GM19438 (cell line): ENCODE measurements around the gene ZNRD2.

Source experiments
- ATAC-seq: cut with Tn5 transposase; IDR thresholded peaks from one replicate; pipeline ENCODE4 v1.9.1; 2021; ENCODE audit warnings: low read depth; ENCODE audit not compliant: unreplicated experiment

Gene ZNRD2

GRCh38 chr11:65537620-65538231 is 32.6 kb upstream of the ZNRD2 start:
- no peak for ATAC-seq

DNA sequence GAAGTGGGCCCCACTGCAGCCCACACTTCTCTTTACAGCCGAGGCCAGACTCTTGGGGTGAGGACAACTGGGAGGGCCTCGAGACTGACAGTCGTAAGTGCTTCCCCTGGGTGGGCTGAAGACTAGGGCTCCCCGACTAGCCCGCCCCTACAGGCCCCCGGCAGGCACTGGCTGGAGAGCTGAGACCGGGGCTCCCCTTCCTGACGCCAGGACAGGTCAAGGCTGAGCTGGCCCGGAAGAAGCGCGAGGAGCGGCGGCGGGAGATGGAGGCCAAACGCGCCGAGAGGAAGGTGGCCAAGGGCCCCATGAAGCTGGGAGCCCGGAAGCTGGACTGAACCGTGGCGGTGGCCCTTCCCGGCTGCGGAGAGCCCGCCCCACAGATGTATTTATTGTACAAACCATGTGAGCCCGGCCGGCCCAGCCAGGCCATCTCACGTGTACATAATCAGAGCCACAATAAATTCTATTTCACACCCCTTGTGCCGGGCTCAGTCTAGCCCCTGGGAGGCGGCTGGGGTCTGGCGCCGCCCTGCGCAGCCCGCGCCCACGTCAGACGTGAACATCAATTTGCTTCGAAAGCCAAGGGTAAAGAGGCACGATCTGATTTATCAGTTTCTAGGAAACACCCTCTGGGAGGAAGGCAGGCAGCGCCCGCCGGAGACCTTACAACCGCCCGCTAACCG is 31.9 kb upstream of the ZNRD2 start:
- no peak for ATAC-seq

DNA sequence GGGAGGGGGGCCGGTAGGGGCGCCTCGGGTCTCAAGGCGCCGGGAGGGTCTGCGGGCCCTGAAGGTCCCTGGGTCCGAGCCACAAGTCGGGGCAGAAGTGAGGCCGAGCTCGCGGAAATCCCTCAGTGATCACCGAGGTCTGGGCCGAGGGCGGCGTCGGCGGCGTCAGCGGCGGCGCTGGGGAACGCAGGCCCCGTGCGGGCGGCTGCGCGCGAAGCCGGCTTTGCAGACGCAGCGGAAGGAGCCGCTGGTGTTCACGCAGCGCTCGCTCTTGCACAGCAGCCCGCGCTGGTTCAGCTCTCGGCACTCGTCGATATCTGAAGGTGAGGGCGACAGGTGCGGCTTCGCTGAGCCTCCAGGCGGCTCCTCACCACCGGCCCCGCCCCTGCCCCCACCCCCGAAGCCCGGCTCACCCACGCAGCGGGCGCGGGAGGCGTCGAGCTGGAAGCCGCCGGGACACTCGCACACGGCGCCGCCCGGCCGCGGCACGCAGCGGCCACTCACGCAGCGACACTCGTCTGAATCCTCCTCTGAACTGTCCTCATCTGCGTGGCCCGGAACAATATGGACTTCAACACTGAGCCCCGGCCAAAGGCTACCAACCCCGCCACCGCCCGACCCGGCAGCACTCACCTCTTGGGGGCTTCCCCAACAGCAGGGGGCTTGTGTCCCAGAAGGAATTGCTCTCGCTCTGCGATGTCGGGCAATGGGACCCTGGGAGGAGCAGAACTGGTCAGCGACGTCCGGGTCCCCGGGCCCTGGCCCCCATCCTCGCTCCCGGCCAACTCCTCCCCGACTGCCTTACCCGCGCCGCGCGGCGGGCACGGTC is 31.1 kb upstream of the ZNRD2 start:
- ATAC-seq = no peak

- peak; percentile 28 for ATAC-seq
Measured at GRCh38 chr11:65539744-65540289, 30.5 kb upstream of the ZNRD2 start.

- ATAC-seq = peak; percentile 63
Measured at GRCh38 chr11:65540290-65541092, 29.8 kb upstream of the ZNRD2 start.

DNA sequence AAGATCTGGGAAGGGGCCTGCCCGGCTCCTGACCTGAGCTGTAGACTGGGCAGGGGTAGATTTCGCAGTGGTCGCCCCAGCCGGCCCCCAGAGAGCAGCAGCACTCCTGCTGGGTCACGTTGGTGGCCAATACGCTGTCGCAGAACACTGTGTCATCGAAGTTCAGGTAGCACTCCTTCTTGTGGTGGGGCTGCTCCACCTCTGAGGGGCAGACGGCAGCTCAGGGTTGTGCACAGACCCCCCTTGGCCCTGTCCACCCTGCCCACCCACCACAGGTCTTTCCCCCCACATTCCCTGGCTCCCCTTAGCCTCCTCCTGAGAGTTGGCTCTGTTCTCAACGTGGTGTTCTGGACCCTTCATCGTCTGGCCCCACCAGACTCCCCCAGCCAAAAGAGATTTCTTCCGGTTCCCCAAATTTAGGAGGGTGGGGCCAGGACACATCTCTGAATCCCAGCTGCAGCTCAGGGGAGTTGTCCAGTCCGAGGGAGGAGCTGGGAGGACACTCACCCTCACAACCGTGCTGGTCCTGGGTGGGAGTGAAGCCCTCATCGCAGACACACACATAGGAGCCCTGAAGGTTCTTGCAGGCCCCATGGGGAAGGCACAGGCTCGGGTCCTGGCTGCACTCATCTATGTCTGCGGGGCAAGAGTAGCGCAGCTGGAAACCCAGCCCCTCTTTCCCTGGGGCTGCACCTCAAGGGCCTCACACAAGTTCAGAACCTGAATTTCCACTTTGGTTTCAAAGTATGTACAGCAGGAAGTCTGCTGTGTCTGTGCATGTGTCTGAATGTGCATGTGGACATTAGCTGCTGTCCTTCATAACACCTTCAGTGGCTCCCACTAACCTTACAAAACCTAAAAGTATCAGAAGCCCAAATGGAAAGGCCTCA is 28.9 kb upstream of the ZNRD2 start:
- ATAC-seq = no peak

DNA sequence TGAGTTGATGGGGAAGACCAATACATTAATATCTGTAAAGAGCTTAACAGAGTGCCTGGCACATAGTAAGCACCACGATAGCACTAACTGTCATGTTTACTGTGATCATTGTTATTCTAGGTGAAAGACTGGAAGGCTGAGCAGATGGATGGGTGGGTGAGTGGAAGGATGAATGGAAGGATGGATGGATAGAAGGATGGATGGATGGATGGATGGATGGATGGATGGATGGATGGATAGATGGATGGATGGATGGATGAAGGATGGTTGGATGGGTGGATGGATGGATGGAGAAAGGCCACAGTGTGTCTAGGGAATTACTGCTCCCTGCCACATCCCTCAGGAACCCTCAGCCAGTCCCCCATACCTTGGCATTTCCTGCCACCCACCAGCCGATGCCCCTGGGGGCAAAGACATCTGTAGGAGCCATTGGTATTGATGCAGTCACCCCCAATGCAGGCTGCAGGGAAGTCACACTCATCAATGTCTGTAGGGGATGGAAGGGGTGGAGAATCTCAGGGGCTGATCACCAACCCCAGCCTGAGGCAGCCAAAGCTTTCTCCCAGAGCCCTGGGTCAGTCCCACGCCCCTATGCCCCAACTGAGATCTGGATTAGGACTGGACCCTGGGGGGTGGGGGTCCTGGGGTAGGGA is 27.4 kb upstream of the ZNRD2 start:
- no peak for ATAC-seq

DNA sequence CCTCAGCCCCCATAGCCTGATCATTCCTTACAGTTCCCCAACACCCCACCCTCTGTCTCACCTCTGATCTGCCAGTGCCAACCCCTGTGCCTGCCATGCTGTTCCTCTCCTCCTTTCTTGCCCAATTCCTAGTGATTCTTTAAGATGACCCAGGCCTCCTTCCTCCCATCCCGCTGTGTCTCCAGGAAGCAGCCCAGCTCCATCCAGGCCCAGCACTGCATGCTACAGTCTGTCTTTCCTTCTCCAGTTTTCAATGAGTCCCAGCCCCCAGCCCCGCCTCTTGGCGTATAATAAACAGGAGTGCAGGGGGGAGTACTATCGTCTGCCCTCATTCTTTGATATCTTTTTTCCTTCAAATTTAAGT is 24.4 kb upstream of the ZNRD2 start:
- no peak for ATAC-seq

GRCh38 chr11:65546217-65546958 is 23.9 kb upstream of the ZNRD2 start:
- ATAC-seq = peak; percentile 73

DNA sequence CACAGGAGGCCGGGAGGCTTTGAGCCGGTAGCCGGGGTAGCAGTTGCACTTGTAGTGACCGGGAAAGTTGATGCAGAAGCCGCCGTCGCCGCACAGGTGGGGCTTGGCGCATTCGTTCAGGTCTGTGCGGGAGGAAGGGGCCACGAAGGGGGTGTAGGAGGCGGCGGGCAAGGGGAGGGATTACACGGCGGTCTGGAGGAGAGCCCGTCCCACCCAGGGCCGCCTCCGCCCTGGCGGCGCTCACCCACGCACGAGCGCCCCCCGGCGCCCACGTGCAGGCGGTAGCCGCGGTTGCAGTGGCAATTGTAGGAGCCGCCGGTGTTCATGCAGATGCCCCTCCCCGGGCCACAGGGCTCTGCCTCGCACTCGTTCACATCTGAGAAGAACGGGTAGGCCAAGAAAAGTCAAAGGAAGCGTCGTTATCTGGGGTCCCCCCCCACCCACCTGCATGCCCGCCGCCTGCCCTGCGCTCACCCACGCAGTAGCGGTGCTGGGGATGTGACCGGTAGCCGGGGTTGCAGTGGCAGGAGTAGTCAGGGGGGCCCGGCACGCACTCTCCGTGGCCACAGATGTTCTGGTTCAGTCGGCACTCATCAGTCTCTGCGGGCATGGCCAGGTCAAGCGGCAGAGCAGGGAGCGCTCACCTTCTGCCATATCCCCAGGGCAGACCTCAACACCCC is 22.7 kb upstream of the ZNRD2 start:
- no peak for ATAC-seq

DNA sequence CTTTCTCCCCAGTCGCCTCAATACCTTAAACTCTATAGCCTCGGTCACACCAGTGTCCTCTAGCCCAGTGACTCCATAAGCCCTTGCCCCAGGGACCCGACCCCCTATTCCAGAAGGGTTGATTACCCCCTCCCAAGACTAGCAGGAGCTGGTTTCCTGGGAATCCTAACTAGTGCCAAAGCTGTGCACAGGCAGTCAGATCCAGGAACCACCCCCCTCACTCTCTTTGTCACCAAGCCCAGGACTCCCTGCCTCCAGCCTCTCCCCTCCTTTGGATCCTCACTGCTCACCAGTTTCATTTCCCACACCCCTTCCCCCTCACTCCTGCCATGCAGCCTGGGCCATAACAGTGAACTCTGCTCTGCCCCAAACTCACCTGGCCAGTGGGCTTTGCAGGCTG is 21.9 kb upstream of the ZNRD2 start:
- no peak for ATAC-seq

- no peak for ATAC-seq
Measured at GRCh38 chr11:65549096-65549495, 21.2 kb upstream of the ZNRD2 start.

DNA sequence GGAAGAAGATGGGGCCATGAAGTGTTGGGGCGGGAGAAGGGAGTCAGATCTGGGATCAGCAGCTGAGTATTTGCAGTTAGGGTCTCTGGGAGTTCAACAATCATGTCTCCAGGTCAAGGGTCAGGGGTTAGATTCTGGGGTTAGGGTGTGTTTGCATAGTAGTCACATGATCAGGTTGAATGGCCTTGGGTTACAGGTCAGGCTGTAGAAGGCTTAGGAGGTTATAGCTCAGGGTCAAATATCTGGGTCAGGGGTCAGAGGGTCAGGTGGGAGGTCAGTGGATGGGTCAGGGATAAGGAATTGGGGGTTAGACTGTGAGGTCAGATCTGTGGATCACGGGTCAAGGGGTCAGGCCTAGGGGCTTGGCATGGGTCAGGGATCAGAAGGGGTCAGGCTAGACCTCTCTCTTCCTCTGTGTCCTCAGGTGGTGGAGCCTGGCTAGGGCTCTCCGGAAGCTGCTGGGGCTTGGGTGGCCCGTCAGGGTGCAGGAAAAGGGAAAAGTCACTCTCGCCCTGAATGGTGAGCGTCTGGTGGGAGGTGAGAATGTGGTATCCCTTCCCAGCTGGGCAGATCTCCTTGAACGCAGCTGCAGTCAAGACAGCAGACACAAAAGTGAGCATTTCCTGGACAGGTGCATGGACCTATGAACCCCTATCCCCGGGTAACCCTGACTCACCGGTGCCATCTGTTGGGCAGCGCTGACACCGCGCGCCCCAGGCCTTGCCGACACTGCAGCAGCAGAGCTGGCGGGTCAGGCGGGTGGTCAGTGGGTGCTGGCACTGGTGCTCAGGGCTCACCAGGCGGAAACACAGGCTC is 18.5 kb upstream of the ZNRD2 start:
- ATAC-seq = no peak

GRCh38 chr11:65552388-65552951 is 17.8 kb upstream of the ZNRD2 start:
- ATAC-seq = no peak

- no peak for ATAC-seq
Measured at GRCh38 chr11:65553301-65554001, 16.8 kb upstream of the ZNRD2 start.
